Cerebellar nuclear complex (tissue), 1 donor: Measurements from ENCODE around the gene KDM5A.
"Not testable (repeated sequence)": the region's sequence is repeated elsewhere in the genome, so short reads cannot be mapped to it uniquely, and the experiment has no call there.

Experiments
- DNase-seq, 2 experiments: peaks; one replicate each; lab custom pipeline; 2025; lab: John Stamatoyannopoulos, UW

The KDM5A gene

DNA sequence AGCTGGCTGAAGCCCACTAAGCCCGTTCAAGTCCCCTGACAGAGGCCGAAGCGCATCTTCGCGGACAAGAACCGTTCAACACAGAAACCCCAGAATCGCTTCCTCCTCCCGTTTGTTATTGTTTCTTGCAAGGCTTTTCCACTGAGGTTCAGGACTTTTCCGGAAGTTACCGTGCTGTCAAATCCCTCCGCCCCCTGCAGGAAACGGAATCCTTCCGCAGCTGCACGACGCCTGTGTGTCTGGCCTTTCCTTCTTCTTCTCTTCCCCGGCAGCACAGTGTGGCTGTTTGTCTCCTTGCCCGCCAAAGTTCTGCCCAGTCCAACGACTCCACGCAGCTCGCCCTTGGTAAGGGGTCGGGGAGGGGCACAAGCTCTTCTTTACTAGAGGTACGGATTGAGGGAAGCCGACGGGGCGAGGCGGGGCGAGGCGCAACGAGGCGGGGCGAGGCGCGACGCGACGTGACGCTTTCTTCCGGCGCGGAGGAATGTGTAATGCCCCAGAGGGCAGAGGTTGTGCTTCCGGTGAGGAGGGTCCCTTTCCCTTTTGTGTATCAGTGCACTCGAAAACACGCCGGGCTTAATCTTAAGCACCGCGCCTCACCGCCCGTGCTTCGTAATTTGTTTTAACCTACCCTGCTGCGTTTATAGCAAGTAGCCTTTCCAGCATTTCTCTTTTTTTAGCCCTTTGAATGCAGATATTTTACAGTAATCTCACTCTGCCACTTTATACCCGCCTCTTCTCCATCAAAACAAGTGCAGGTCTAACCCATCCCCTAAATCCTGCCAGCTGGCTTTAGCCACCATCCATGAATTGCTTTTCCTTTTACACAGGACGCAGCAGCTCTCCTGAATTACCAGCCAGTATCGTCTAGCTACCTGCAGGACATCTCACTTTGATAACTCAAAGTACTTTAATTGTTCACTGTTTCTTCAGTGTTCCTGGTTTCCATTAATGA, at the start of gene KDM5A:
Gene KDM5A, minus strand, starts transcription at position 179 of the 955 bp plus-strand sequence. CDS start 229 bp downstream, outside the sequence.
- no peak for DNase-seq

DNA sequence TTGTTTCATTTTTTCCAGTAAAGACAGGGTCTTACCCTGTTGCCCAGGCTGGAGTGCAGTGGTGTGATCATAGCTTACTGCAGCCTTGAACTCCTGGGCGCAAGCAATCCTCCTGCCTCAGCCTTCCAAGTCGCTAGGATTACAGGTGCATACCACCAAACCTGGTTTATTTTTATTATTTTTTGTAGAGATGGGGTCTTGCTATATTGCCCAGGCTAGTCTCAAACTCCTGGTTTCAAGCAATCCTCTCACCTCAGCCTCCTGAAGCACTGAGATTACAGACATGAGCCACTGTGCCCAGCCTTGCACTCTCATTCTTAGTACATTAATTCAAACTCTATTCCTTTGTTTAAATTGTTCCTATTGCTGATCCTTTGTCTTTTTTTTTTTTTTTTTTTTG, 46.6 kb upstream of the KDM5A start:
- DNase-seq: not testable (repeated sequence)

DNA sequence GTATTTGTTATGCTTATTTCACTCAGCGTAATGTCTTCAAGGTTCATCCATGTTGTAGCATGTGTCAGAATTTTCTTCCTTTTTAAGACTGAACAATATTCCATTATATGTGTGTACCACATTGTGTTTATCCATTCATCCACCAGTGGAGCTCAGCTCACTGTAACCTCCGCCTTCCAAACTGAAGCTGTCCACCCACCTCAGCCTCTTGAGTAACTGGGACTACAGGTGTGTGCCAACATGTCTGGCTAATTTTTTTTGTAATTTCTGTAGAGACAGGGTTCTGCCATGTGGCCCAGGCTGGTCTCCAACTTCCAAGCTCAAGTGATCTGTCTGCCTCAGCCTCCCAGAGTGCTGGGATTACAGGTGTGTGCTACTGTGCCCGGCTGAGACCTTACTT, 33.4 kb upstream of the KDM5A start:
- DNase-seq: no peak

DNA sequence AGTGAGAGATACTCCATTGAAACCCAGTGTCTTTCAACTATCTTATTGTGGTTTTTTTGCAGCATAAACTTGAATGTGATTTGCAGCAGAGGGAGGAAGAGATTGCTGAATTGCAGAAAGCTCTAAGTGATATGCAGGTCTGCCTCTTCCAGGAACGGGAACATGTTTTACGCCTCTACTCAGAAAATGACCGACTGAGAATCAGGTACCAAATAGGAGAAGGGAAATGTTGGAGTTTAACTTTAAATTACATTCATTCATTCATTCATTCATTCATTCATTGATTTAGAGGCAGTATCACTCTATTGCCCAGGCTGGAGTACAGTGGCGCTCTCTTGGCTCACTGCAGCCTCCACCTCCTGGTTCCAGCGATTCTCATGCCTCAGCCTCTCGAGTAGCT, 29.3 kb upstream of the KDM5A start:
- no peak for DNase-seq

DNA sequence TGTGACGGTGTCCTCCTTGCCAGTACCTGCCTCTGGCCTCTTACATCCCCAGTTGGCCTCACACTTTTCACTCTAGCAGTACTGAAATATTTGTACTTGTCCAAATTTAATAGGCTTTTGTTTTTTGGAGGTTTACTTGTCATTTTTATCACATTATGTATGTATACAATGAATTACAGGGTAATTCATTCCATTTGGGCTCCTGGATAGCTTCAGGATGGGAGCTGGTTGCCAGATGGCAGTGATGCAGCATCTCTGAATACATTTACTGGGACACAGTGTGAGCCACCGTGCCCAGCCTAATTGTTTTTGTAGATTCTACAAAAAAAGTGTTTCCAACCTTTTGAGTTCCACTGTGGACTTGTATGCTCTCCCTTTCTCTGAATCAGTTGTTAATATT, 25.7 kb upstream of the KDM5A start:
- no peak for DNase-seq

DNA sequence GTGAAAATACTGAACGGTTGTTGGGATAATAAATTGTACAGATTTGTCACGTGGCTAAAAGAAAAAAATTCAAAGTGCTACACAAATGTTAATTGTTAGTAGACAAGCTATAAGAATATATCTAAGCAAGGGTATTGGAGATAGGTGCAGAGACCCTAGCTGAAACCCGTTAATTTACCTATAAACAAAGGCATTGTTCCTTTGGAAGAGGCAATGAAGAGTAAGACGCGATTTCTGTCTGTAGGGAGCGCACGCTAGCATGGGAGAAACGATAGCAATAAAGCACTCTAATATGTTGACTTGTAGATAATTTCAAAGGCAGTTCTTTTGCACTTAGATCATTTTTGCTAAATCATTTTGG, 12.9 kb upstream of the KDM5A start:
- no peak for DNase-seq

DNA sequence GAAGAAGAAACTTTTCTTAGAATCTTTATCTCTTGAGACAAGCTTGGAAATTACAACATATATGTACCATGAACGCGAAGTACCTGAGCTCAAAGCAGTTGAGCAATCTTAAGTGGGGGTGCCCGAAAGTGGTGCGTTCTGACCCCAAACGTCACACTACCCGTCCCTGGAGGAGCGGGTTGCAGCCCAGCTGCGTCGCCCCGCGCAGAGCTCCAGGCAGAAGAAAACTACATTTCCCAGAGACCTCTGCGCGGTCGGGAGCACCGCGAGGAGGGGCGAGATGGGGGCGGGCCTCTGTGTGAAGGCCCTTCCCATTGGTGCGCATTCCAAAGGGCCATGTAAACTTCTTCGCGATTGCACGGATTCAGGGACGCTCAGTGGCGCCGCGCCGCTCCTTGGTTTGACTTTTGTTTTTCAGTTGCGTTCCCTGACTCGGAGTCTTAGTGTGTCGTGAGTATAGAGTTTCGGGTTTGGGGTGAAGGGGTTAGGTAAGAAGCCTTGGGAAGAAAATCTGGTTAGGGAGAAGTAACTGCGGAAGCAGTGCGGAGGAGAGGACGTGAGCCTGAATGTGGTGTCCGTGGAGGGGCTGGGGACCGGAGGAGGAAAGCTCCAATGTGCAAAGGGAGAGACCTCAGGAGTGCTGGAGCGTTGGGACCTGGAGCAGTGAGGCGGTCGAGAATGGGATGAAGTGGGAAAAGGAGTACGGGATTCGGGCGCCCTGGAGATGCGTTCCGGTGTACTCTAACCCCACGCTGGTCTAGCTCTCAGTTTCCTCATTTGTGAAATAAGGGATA, 12.3 kb upstream of the KDM5A start, which contains the start of gene CCDC77:
Gene CCDC77, plus strand, starts transcription at position 410 of the 794 bp plus-strand sequence. CDS start 7,740 bp downstream, outside the sequence.
- DNase-seq: no peak

DNA sequence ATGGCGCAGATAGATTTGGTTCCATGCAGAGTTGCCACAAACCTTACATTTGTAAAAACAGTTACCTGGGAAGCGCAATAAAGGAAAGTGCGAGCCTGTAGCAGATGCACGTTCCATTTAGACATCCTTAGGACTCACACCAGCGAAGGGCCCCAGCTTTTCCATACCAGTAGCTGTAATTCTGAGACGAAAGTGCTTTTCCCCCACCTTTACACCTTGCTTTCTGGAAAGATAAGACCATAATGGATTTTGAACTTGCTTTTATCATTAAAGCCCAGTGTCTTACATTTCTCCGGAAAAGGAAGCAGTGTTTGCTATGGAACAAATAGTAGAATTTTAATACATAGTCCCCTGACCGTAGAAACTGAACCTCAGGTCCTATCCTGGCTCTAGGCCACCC, 11.7 kb upstream of the KDM5A start:
- no peak for DNase-seq

DNA sequence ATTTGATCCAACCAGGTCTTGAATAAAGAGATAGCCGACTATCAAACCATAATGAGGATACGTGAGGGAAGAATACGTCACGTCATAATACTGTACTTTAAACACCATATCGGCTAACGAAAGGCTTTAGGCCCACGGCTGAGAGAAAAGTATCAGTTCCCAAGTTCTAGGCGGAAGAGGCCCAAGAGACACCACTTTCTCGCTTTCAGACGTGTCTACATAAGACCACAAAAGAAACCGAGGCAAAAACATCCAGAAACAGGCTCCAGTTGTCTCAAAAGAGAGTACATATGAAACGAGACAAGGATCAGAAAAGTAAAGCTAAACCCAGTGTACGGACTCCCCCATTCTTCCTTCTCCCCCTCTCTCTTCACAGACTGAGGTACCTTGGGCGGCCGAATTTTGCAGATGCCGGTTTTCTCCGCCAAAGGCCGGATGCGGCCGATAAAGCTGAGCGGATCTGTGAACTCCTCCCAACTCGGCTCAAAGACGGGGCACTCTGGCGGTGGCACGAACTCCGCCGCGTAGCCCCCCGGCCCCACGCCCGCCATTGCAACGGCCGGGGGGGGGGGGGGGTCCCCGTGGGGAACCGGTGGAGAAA, 479 bp downstream of the KDM5A start:
- no peak for DNase-seq

DNA sequence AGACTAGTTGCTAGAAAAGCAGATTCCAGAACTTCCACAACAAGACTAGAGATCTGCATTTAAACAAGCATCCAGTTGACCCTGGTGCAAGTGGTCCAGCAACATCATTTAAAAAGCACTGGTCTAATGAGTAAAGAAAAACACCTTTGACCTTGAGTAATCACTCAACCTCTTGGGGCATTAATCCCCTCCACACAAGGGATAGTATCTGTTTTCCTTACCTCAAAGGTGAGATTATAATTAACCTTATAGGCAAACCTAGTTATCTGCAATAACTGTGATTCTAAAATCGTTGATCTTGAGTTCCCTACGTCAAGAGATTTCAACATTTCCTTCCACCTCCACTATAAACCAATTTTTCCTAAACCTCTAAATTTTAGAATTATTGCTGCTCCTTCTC, 1.1 kb downstream of the KDM5A start:
- no peak for DNase-seq

DNA sequence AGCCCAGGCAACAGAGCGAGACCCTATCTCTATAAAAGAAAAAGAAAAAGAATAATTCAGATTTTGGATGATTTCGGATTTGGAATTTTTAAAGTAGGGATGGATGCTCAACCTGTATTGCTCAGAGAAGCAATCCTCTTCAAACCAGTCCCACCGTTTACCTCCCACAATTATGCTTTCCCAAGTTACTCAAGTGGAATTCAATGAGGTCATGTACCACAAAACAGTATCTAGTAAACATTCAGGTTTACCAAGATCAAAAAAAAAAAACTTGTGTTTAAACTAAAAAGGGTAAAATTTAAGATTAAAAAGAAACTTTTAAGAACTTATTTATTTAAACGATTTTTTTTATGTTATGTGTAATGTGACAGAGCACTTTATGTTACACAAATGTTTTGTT, 2.5 kb downstream of the KDM5A start:
- DNase-seq: no peak

DNA sequence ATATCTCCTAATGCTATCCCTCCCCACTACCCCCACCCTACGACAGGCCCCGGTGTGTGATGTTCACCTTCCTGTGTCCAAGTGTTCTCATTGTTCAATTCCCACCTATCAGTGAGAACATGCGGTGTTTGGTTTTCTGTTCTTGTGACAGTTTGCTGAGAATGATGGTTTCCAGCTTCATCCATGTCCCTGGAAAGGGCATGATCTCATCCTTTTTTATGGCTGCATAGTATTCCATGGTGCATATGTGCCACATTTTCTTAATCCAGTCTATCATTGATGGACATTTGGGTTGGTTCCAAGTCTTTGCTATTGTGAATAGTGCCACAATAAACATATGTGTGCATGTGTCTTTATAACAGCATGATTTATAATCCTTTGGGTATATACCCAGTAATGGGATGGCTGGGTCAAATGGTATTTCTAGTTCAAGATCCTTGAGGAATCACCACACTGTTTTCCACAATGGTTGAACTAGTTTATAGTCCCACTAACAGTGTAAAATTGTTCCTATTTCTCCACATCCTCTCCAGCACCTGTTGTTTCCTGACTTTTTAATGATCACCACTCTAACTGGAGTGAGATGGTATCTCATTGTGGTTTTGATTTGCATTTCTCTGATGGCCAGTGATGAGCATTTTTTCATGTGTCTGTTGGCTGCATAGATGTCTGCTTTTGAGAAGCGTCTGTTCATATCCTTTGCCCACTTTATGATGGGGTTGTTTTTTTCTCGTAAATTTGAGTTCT, 18.2 kb downstream of the KDM5A start:
- DNase-seq: not testable (repeated sequence)

DNA sequence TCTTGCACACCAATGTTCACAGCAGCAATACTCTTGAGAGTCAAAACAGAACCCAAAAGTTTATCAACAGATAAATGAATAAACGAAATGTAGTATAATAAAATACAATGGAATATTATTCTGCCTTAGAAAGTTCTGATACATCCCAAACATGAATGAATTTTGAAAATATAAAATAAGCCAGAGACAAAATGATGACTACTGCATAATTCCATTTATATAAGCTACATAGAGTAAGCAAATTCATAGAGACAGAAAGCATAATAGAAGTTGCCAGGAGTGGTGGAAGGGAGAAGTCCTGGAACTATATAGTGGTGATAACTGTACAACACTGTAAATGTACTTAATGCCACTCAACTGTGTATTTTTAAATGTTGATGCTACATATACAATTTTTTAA, 21.1 kb downstream of the KDM5A start:
- DNase-seq: no peak

DNA sequence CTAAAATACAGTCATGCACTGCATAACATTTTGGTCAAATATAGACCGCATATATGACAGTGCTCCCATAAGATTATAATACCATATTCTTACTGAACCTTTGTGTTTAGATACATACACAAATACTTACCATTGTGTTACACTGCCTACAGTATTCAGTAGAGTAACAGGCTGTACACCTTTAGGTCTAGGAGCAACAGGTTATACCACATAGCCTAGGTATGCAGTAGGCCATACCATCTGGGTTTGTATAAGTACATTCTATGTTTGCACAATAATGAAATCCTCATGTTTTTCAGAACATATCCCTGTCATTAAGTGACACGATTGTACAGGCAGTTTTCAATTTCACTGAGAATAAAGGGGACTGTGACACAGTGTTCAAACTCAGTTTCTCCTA, 22.3 kb downstream of the KDM5A start:
- DNase-seq: no peak

DNA sequence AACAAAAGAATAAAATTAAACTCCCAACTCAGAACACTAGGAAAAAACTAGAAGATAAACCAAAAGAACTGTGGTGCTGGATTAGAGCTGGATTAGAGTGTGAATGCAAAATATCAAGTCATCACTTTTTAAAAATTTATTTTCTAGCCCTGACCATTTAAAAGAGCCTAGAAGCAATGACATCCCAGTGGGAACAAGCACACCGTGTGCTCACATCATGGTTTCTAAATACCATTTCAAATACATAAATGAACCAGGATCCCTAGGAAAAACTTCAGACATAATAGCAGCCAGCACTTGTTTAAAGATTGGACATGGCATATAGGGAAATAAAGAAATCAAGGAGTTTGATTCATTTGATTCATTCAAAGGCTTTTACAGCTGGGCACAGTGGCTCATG, 30.0 kb downstream of the KDM5A start:
- no peak for DNase-seq

DNA sequence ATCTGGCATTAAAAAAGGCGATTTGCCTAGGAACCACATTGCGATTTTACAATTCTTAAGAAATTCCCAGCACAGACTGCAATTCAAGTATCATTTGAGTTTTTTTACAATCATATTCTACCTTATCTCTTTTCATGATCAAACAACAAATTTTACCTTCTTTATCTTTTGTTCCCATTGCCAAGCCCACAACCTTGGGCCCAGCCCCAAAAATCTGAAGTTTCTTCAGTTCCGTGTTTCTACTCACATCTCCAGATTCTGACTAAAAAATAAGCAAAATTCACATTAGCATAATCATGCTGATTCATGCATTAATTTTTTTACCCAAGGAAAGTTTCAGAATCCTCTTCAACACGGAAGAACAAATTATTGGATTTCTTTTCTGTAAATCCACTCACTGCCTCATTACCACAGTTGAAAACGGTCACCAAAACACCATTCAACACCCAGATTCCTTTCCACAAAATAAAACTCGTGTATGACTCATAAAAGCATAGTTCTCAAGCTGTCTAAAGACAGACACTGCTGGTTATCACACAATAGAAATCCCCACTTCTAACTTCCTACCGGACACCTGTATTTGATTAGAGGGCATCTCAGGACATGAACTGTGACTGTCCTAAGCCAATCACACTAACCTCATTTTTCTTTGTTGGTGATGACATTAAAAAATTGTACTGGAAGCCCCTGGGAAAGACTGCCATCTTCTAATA, 32.7 kb downstream of the KDM5A start:
- DNase-seq: no peak

DNA sequence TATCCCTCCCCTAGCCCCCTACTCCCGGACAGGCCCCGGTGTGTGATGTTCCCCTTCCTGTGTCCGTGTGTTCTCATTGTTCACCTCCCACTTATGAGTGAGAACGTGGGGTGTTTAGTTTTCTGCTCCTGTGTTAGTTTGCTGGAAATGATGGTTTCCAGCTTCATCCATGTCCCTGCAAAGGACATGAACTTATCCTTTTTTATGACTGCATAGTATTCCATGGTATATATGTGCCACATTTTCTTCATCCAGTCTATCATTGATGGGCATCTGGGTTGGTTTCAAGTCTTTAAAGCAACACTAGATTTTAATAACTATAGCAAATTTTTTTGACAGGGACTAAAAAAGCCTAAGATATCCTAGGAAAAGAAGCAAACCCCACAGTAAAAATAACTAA, 37.9 kb downstream of the KDM5A start:
- not testable (repeated sequence) for DNase-seq

DNA sequence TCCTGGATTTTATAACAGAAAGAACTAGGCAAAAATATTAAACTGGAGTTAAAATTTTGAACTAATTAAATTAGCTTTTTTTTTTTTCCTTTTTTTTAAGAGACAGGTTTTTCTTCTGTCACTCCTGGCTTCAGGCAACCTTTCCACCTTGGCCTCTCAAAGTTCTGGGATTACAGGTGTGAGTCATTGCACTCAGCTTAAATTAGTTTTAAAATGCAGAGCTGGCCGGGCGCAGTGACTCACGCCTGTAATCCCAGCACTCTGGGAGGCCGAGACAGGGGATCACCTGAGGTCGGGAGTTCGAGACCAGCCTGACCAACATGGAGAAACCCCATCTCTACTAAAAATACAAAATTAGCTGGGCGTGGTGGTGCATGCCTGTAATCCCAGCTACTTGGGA, 39.5 kb downstream of the KDM5A start:
- DNase-seq: not testable (repeated sequence)

DNA sequence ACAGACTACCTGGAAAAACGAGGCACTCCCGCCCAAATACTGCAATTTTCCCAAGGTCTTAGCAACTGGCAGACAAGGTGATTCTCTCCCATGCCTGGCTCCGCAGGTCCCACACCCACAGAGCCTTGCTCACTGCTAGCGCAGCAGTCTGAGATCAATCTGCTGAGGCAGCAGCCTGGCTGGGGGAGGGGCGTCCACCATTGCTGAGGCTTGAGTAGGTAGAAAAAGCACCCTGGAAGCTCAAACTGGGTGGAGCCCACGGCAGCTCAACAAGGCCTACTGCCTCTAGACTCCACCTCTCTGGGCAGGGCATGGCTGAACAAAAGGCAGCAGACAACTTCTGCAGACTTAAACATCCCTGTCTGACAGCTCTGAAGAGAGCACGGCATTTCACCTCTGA, 46.1 kb downstream of the KDM5A start:
- not testable (repeated sequence) for DNase-seq

DNA sequence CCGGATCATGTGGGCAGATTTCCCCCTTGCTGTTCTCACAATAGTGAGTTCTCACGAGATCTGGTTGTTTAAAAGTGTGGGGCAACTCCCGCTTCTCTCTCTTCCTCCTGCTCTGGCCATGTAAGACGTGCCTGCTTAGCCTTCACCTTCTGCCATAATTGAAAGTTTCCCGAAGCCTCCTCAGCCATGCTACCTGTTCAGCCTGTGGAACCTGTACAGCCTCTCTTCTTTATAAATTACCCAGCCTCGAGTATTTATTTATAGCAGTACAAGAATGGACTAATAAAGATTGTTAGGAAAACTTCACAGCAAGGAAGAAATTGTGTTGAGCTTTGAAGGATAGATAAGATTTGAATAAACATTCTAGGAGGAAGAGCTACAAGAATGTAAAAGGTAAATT, 52.1 kb downstream of the KDM5A start:
- DNase-seq: no peak

DNA sequence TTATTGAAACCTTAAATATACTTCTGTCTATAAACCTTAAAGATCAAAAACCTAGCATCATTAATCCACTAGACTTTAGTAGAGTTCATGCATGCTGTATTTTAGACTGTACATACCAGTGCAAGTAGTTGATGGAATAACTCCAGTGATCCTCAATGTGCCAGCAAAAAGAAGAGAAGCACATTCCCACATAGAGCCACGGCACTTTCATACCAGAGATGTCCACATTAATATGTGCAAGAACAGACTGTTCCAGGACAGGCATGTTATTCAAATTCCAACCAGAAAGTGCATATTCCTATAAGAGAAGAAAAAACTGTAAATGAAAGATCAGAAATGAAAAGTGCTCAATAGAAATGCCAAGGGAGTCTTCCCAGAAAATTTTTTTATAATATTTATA, 55.0 kb downstream of the KDM5A start:
- no peak for DNase-seq
